Measurements from ENCODE around the gene SDK2.
"Not testable (repeated sequence)": the region's sequence is repeated elsewhere in the genome, so short reads cannot be mapped to it uniquely, and the experiment has no call there.

Gene SDK2

DNA sequence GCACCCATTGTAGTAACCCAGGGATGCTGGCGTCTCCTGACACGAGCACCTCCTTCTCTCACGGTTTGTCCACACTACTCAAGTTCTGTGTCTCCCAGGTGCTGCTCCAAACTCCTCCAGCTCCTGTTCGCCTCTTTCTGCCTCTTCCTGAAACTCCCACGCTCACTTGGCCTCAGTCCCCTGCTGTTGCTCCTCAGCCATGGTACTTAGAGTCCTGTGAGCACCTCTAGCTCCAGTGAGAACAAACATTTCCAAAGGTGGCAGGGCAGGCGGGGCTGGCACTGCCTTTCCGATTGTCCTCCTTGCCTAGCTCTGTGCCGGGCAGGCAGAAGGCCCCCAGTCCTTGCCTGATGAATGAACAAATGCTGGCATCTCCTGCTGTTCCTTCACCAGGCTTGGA lies 146.1 kb downstream of the SDK2 start:
- DNase-seq = no peak

GRCh38 chr17:73497721-73498120 lies 146.5 kb downstream of the SDK2 start:
- no peak for DNase-seq

DNA sequence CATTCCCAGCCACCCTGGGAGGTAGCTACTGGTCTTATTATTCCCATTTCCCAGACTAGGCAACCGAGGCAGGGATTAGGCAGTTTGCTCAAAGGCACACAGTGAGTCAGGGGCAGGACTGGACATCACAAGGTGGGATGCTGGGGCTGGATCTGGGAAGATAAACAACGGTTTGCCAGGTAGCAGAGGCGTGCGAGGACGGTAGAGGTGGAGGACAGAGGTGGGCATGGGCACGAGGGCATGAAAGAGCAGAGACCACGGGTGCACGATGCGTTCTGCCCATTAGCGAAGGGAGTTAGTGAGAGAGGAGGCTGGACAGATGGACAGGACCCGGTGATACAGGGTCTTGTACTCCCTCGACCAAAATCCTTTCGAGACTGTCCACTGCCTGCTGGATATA lies 148.0 kb downstream of the SDK2 start:
- no peak for DNase-seq

DNA sequence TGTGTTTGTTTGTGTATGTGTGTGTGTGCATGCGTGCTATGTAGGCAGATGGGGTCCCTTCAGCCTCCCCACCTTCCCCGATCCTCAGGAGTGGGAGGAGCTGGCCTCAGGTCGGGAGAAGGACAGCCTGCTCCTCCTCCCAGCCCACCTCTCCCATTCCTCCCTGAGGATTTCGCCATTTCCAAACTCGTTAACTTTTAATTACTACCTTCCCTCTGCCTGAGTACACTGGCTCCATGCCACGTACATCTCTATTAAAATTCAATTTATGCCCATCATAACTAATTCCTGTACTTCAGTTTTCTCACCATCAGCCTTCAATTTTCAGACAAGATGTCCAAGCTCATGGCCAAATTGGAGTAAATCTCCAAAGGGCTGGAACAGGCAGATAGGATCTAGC lies 148.6 kb downstream of the SDK2 start:
- no peak for DNase-seq

DNA sequence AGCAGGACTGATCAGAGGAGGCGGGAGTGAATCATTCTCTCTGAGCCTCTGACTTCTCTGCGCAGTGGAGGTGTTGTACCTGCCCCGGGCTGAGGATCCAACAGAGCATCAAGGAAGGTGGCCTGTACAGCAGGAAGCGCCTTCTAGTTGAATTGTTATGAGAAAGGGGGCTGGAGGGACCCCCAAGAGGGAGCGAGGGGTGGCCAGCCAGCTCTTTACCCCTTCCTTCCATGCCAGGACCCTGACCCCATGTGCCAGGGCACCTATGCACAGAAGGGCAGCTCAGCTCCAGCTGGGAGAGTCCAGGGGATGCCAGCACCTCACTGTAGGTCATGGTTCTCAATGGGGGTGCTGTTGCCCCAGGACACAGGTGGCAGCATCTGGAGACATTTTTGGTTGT lies 149.3 kb downstream of the SDK2 start:
- DNase-seq = no peak

DNA sequence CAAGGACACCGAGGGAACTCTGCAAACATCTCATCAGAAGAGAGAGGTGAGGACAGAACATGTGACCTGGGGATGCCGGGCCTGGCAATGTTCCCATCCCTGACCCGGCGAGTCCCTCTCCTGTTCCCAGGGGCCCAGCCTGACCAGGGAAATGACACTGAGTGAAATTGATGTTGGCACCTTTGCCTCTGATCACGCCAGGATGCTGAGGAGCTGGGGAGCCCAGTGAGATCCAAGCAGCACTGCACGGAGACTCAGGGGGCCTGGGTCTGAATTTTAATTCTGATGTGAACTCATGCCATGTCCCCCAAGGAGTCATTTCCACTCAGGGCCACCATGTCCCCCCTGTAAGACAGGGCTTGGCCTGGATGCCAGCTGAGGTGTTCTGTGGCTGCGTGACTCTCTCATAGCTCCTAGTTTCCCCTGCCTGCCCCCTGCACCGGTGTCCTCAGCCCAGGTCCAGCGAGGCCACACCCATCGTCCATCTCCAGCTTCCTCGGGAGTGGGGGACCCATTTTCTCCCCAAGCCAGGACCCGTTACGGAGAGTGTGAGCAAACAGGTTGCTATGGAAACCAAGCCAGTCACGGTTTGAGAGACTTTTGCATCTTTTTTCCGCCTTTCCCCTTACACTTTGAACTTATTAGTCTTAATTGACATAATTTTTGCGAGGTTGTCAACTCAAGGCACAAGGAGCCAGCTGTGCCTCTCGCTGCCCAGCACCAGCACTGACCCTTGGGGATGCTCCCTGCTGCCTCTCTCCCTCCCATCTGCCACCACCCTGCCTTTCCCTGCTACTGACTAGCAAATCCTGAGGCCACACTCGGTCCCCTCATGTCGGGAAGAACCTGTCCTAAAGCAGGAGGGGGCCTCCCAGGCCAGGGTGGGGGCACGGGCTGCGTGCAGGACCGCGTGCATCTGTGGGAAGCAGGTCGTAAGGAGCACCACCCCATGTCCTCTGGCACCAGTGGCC lies 150.0 kb downstream of the SDK2 start:
- no peak for DNase-seq

DNA sequence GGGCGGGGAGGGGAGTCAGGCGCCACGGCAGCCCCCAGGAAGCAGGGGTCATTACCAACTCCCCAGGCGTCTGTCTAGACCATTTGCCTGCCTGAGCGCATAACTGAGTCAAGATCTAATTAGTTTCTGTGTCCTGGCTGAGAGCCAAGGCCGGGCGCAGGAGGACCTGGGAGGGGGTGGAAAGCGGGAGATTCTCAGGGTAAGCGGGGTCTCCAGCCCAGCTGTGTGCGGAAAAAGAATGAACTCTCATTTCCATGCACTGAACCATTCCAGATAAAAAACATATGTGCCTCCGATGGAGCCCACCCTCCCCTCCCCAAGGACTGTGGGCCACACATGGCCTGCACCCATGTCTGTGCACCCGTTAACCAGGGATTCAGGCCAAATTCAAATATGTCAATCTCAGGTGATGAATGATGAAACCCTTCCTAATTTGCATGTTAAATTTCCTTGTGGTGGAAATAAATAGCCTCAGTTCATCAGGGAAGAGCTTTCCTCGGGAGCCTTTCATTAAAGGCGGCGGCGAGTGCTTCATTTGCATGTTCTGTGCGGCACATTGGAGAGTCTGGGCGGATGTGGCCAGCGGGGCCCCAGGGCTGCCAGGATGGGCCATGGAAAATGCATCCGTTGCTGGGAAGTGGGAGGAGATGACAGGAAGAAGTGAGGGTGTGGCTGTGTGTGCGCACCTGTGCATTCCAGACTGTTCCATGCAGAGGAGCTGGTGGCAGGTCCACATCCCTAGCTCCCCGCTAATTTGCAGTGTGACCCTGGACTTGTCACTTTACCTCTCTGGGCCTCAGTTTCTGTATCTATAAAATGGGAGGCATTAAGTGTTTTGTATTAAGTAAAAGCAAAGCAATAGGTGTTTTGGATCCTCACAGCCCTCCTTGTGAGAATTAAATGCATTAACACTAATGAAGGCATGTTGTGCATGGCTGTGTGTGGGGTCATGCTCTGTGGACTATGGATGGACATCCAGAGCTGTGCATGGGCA lies 151.1 kb downstream of the SDK2 start:
- DNase-seq = peak; percentile 92

GRCh38 chr17:73492125-73492820 lies 152.0 kb downstream of the SDK2 start:
- DNase-seq = no peak

DNA sequence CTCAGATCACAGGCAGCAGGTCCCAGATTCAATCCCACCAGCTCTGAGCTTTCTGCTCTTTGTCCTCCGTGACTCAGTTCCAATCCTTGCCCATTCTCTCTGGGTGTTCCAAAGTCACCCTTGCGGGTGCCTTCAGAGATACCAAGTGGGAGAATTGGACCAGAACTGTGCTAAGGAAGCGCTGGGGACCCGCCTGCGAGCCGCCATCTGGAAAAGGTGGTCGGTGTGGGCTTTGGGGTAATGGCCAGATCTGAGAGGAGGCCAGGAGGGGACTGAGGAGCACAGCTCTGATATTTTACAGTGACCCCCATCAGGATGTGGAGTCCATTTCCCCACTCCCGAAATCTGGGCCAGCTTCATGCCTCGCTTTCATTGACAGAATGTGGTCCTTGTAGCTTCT lies 152.6 kb downstream of the SDK2 start:
- no peak for DNase-seq

- DNase-seq = no peak
Observed at GRCh38 chr17:73490851-73491250, 153.4 kb downstream of the SDK2 start.

GRCh38 chr17:73489991-73490390 lies 154.3 kb downstream of the SDK2 start:
- DNase-seq = no peak

DNA sequence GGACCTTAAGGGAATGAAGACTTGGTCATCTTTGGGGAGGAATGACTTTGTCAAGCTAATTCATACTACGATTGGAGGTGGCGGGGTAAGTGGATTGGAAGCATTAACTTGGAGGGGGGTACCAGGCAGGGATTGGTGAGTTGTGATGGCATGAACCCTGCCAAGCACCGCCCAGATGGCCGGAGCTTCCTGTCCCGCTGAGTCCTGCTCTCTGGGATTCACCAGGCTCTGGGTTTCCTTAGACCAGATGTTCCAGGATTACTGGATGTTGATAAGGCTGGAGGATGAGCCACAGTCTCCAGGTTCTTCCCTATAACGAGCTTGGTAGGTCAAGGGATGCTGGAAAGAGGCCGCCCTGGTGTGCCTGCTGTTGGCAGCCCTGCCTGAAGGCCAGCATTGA lies 154.9 kb downstream of the SDK2 start:
- no peak for DNase-seq

DNA sequence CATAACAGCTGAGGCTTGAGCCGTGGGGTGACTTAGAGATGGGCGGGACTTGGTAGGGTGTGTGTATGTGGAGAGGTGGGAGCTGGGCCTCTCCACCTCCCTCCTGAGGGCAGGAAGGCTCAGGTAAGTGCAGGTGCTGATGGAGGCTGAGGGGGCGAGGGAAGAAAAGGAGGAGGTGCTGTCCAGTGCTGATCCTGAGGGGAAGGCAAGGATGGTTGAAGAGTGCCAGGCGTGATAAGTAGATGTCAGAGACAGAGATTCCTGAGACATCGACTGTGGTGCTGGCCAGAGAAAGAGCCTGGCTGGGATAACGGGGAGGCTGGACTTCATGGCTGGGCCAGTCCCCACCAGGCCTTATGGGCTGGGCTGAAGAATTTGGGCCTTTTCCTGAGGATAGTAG lies 159.1 kb downstream of the SDK2 start:
- no peak for DNase-seq

- DNase-seq = no peak
Observed at GRCh38 chr17:73482894-73483293, 161.4 kb downstream of the SDK2 start.

GRCh38 chr17:73482251-73482716 lies 162.0 kb downstream of the SDK2 start:
- DNase-seq = no peak

GRCh38 chr17:73481676-73482075 lies 162.6 kb downstream of the SDK2 start:
- no peak for DNase-seq

- no peak for DNase-seq
Observed at GRCh38 chr17:73480740-73481139, 163.5 kb downstream of the SDK2 start.

GRCh38 chr17:73478768-73479424 lies 165.3 kb downstream of the SDK2 start:
- DNase-seq = no peak

- no peak for DNase-seq
Observed at GRCh38 chr17:73478334-73478733, 165.9 kb downstream of the SDK2 start.

- no peak for DNase-seq
Observed at GRCh38 chr17:73476890-73477350, 167.3 kb downstream of the SDK2 start.

DNA sequence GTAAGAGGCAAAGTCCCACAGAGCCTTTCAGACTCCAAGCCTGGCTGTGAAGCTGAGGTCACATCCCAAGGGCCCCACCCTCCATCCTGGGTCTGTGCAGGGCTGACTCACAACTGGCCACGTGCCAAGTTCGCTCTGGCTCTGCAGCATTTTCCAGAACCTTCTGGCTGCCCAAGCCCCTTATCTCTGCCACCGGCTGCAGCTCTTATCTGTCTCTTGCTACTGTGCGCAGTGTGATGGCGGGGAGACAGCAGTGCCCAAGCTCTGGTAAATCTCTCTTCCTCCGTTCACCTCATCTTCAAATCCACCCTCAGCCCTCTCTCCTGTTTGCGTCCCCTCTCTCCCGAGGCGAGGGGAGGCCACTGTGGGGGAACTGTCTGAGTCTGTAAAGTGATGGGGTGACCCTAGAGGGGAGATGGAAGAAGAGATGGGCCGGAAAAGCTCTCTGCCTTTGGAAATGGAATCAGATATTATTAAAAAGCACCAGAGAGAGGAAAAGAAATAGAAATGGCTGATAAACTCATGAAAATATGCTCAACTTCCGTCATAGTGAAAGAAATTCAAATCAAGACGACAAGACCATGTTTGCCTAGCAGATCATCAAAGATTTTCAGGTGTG lies 169.8 kb downstream of the SDK2 start:
- DNase-seq = peak; percentile 86

DNA sequence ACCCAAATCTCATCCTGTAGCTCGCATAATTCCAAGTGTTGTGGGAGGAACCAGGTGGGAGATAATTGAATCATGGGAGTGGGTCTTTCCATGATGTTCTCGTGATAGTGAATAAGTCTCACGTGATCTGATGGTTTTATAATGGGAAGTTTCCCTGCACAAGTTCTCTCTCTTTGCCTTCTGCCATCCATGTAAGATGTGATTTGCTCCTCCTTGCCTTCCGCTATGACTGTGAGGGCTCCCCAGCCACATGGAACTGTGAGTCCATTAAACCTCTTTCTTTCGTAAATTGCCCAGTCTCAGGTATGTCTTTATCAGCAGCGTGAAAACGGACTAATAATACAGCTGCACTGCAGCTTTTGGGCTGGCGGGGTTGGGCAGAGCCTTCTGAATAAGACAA lies 171.5 kb downstream of the SDK2 start:
- DNase-seq = not testable (repeated sequence)

Data from NCI-H510A (cell line).